Stimulated activated CD4-positive, alpha-beta T cell treated with anti-CD3 and anti-CD28 coated beads, Interleukin-1b, Interleukin-23, amount 100 ng/mL, for 1 hour (primary cell): ENCODE data around the gene DGKA.
A peak's percentile ranks its signal among the peaks of the same experiment; 100 is the strongest.
"Not testable (repeated sequence)": the region's sequence is repeated elsewhere in the genome, so short reads cannot be mapped to it uniquely, and the experiment has no call there.

ENCODE experiments used
- DNase-seq, 2 donors: peaks; one replicate each; pipeline ENCODE4 v3.0.0-alpha.2; 2020; ENCODE audit warnings: low read depth in 2 of 2

DGKA gene

GRCh38 chr12:55930771-55931316 lies at the start of gene DGKA:
Gene DGKA (plus strand): TSS chr12:55931162. CDS start chr12:55936504, 5,342 bp downstream.
- DNase-seq = peak in 1 of 2 donors; percentile 46

DNA sequence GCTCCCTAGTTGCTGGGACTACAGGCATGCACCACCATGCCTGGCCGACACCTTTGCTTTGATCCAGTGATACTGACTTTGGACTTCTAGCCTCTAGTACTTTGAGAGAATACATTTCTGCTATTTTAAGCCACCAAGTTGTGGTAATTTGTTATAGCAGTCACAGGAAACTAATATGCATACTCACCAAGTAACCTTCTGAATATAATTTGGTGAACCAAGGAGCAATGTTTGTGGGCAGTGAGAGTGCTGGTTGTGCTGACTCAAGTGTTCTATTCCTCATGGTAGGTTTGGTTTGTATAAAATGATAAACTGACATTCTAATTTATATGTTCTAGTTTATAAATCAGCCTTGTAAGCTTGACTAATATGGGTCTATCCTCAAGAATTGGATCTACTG lies 45.8 kb upstream of the DGKA start:
- no peak for DNase-seq

DNA sequence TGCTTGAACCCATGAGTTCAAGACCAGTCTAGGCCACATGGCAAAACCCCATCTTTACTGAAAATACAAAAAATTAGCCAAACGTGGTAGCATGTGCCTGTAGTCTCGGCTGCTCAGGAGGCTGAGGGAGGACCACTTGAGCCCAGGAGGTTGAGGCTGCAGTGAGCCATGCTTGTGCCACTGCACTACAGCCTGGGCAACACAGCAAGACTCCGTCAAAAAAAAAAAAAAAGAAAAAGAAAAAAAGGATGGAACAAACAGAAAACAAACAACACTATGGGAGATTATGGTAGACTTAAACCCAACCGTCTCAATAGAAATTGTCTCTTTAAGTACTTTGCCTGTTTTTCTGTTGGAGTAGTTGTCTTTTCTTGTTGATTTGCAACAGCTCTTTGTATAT lies 39.7 kb upstream of the DGKA start:
- DNase-seq = no peak

DNA sequence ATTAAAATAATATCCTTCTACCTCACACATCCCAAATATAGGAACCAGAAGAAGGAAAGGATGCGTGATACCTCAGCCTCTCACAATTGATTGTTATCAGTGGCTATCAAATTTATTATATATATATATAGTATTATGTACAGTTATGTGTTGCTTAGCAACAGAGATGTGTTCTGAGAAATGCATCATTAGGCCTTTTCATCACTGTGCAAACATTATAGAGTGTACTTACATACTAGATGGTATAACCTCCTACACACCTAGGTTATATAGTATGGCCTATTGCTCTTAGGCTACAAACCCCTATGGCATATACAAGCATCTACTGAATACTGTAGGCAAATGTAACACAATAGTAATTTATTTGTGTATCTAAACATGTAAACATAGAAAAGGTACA lies 37.2 kb upstream of the DGKA start:
- DNase-seq = no peak

GRCh38 chr12:55899082-55899481 lies 31.9 kb upstream of the DGKA start:
- DNase-seq = peak in 1 of 2 donors; percentile 6

DNA sequence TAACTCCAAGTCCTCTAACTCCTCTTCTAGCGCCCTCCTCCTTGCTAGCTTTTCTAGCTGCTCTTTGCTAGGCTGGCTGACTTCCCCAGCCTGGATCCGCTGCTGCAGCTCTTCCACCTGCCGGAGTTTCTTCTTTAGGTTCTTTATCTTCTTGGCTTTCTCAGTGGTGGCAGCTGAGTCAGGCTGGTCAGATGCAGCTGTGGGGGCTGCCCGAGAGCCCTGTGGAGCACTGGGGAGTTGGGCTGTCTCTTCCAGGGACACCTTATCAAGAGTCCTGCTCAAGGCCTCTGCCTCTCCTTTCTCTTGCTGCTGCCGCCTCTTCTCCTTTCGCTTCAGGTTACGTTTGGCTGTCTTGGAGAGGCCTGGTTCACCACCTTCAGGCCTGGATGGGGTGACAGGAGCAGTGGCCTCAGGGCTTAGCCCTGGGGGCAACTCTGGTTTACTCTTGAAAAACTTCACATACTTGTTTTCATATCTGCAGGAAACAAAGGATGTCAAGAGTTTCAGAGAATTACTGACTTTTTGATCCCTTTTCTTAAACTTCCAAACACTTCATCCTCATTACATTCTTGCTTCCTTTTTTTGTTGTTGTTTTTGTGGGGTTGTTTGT lies 29.0 kb upstream of the DGKA start:
- DNase-seq = no peak

DNA sequence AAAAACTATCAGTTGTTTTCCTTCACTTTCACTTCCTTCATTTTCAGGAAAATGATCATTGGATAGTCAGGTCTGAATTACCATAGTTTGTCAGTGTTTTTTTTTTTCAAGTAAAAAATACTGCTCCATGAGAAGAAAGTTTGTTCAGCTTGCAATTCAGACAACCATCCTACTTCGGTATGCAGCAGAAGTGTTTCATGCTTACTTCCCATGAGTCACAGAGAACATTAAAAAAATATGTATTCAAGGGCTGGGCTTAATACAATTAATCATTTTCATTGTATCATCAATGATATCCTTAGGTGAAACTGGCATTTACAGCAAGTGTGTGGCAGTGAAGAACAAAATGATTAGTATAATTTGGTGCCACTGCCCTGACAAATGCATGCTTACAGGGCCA lies 24.9 kb upstream of the DGKA start:
- DNase-seq = no peak

DNA sequence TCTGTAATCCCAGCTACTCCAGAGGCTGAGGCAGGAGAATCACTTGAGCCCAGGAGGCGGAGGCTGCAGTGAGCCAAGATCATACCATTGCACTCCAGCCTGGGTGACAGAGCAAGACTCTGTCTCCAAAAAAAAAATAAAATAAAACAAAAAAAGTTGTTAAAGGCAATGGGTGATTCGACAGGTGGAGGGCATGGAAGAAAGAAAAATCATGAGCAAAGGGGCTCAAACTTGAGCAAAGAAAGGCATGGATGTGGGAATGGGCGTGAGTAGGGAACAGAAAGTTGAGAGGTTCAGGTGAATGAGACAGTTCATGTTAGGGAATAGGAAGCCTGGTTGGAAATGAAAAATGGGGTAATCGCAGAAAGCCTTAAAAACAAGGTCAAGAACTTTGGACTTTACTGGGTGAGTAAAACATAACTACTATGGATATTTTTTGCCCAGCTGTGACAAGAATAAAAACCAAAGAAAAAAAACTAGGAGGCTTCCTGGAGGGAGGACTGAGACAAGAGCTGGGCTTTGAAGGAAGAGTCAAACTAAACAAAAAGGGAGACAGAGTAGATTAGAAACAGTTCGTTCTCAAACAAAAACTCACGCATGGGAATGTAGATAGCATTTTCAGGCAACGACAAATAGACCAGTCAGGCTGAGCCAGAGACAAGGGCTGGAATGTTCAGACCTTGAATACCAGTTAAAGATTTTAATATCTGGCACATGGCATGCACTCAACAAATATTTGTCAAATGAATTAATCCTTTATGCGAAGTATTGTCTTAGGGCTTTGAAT lies 22.0 kb upstream of the DGKA start:
- no peak for DNase-seq

DNA sequence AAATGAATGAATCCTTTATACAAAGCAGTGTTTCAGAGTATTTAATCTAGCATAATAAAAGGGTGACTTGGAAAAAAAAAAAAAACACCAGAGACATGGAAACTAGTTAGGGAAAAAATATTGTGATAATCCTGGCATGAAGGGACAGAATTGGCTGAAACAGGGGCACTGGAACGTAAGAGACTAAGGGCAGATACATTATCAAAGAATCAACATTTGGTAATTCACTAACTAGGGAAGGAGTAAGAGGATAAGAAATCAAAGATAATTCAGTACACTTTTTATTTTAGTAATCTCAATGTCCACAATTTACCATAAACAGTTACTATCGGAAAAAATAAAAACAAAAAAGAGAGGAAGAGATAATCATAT lies 21.5 kb upstream of the DGKA start:
- no peak for DNase-seq

DNA sequence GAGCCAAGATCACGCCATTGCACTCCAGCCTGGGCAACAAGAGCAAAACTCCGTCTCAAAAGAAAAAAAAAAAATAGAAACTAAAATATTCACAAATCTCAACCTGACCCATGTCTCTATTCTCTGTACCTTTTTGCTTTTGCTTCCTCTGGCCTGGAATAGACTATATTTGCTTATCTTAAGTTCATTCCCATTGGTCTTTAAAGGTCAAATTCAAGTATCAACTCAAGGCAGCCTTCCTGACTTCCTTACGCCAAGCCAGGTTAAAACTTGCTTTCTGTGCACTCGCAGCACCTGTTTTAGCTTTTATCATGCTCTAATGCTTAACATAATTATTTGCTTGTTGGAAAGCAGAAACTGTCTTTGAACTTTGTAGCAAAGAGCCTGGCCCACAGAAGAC lies 18.1 kb upstream of the DGKA start:
- DNase-seq = no peak

DNA sequence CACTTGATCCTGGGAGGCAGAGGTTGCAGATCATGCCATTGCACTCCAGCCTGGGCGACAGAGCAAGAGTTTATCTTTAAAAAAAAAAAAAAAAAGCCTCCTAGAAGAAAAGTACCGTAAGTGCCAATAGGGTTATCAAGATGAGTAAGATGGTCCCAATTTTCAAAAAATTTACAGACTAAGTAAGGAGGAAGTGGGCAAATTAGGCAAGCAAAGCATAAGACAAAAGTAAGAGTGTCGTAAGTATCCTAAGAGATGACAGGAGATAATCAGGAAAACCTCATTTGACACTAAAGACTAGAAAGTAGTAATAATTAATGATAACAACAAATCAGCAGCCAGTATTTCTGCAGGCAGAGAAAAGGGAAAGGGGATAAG lies 15.5 kb upstream of the DGKA start:
- no peak for DNase-seq

DNA sequence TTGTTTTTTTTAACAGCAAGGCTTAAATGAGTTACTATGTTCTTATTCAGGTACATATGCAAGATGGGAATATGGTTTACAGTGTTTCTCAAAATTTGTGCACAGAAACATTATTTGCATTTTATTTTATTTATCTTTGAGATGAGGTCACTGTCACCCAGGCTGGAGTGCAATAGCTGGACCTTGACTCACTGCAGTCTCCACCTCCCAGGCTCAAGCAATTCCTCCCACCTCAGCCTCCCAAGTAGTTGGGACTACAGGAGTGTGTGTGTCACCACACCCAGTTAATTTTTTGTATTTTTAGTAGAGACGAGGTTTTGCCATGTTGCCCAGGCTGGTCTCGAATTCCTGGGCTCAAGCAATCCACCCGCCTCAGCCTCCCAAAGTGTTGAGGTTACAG lies 11.9 kb upstream of the DGKA start:
- not testable (repeated sequence) for DNase-seq

DNA sequence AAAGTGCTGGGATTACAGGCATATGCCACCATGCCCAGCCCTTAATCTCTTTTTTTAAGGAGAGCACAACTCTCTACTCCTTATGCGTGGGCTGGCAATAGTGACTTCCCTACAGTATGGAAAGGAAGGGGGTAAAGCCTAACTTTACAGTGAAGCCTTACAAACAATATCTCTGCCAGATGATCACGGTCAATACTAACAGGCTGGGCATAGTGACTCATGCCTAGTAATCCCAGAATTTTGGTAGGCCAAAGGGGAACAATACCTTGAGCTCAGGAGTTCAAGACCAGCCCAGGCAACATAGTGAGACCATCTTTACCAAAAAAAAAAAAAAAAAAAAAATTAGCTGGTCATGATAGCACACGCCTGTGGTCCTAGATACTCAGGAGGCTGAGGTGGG lies 8.8 kb upstream of the DGKA start:
- no peak for DNase-seq

- DNase-seq = not testable (repeated sequence)
These were observed 7.3 kb upstream of the DGKA start for GRCh38 chr12:55923648-55924047.

DNA sequence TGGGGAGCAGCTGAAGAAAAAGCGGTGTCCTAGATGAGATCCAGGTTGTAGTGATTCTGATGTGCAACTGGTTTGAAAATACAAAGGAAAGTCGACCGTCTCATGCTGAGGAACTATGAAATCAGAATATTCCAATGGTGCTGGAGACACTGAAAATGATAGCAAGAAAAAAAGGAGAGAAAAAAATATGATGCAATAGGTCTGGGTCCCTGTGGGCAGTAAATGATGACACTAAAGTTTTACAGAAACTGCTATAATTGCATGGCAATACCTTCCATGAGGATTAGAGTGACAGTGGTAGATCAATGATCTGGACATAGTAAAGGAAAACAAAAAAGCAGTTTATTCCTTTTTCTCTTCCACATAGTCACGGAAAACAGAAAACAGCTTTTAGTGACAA lies 5.6 kb upstream of the DGKA start:
- no peak for DNase-seq

DNA sequence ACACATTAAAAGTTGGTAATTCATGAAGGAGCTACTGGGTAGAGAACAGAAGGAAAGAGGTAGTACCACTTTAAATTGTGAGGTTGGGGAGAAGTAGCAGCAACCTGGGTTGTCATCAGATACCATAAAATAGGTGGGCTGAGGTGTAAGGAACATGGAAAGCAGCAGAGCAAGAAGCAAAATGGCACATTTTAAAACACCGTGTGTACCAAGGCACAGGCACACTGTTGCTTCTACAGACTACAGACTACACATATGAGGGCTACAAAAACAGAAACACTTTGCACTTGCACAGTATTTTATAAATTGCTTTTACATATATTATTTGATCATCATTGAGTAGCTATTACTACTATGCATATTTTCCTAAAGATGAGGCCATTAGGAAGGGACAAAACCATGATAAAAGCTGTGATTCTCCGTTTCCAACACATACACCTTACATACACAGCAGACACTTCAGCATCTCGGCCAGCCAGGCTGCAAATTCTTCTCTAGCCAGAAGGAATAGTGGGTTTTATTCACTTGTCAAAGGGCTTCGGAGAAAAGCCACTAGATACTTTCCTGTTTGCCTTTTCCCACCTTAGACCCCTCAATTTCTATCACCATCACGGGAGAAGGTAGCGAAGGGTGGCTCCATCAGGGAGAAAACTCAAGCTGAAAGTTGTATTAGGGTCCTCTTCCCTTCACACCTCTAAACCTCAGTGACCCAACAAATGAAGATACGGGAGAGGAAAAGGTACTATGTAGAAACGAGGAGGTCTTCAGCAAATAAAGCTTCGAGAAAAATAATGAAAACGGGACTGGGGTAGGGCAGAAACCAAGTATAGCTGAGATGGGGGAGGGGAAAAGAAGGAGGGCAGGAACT lies 4.9 kb upstream of the DGKA start:
- no peak for DNase-seq

DNA sequence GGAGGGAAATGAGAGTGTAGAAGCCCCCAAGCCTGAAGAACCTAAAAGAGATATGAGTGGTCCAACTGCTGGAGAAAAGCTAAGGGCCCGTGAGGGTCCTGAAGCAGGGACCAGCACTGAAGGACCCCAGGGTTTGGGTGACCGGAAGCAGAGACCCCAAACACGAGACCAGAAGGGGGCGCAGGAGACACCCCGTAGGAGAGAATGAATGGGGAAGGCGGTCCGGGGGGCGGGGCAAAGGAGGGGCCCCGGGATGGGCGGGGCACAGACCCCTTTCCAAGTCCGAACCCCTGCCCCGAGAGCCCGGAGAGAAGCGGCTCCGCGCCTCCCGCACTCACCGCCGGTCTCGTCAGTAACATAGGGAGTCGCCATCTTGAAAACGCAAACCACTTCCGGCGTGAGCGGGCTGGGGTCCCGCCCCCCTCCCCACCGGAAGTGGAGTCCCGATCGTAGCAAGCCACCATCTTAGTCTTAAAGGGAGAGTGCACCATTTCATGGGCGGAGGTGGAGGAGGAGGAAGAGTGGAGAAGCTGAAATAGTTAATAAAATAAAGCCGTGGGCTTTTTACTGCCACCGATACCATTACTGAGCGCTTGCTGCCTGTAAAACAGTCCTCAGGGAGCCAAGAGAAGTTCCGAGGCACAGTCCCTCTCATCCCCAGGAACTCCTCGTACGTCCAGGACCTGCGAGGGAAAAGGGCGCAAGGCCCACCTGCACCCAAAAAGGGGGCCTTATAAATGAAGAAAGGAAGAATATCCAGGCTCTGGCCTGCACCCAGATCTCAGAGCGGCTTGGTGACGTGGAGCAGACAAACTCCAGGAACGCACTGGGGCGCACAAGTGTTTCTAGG lies 4.0 kb upstream of the DGKA start:
- DNase-seq = peak; percentile 73 to 74

DNA sequence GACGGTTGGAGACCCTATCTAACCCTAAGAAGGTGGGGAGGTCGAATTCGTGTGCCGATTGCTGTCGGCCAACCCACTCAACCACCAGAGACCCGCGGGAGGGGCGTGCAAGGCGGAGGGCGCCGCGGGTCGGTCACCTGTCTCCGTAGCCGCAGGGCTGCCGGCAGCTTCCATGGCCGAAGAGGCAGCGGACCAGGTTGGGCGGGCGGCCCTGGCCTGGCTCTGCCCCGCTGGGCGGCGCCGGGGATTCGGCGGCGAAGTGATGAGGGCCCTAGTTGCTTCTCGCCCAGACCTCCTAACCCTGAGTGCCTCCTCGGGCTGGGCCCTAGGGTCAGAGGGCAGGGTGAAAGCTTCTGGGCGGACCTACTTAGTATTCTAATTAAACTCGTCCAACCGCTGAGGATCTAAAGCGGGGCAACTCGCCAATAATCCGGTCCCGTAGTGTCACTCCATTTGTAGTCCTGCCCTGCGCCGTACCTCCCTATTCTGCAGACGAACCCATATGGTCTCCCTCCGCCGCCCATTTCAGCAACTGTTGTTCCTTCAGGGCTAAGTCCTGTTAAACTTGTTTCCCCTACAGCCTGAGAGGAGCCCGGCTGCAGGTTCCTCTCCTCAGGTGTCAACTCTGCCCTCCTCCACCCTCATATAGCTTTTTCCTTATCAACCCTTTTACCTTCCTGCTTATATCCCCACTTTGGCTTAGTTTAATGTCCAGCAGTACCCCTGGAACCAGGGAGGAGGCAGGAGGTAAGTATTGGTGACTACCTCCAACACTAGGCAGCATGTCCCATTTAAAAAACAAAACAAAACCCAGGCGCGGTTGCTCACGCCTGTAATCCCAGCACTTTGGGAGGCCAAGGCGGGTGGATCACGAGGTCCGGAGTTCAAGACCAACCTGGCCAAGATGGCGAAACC lies 3.1 kb upstream of the DGKA start, which contains the start of gene PYM1:
TSS of gene PYM1 (minus strand) at position 307 of the 915 bp plus-strand sequence. CDS start at position 174, 133 bp downstream.
- DNase-seq = no peak

DNA sequence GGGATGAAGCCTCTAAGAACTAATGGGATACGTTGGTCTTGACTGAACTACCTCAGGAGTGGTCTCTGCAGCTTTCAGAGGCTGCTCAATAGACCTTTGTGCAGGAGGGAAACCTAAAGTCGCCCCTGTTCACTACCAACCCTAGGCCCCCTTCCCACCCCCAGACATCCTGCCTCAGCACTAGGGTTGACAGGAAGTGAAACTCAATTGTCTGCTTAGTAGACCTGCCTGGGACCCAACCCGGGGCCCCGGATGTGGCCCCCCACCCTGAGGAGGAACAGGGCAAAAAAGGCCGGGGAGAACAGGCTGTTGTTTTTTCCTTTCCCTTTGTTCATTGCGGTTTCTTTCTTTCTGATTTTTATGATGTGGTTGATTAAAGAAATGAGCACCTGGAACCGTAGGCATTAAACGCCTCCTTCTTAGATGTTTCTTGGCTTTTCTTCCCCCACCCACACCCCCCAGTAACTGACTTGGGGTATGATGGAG lies 1.6 kb upstream of the DGKA start:
- peak; percentile 58 to 74 for DNase-seq

- no peak for DNase-seq
These were observed 386 bp downstream of the DGKA start for GRCh38 chr12:55931317-55931779.
